ENCODE data around the gene FANCD2.

GRCh38 chr3:10012106-10012505 lies 14.1 kb upstream of the FANCD2 start:
- no peak for TF ChIP-seq CTCF (conservative IDR thresholded peaks at IDR 0.05; ENCODE audit: low read depth, low read length)
- no peak for TF ChIP-seq EZH2 (IDR thresholded peaks at IDR 0.05; ENCODE audit: borderline replicate concordance, low read depth, low read length, poor library complexity, severe bottlenecking)
